DND-41 (cell line): Measurements from ENCODE around the gene MOCS2.

ENCODE experiments used
- CTCF ChIP-seq: IDR thresholded peaks from 2 replicates; pipeline ENCODE4 v1.5.1; 2012; ENCODE audit warnings: borderline replicate concordance, low read length, moderate library complexity, mild to moderate bottlenecking; ENCODE audit not compliant: poor library complexity, severe bottlenecking; ENCODE audit errors: extremely low read depth
- EZH2 ChIP-seq: IDR thresholded peaks from 3 replicates; pipeline ENCODE4 v1.6.1; 2012; ENCODE audit warnings: borderline replicate concordance, low read depth, mild to moderate bottlenecking, moderate library complexity, low read length, inconsistent platforms; ENCODE audit not compliant: severe bottlenecking

- TF ChIP-seq CTCF (no peak), EZH2 (no peak)
Observed at GRCh38 chr5:53091289-53091688, 18.3 kb downstream of the MOCS2 start.
